GM23338 (cell line): Measurements from ENCODE around the gene ABCC1. TPM values are rescaled to one million over a fixed set of nuclear protein-coding genes. Genes with fewer than 3 reads are reported as not detected.

Experiments used
- ATAC-seq: fragments of 200-7000 bp; cut with Tn5 transposase; 3 replicates; pipeline ENCODE4 v1.9.1; 2020
- DNase-seq: peaks from one replicate; pipeline ENCODE4 v3.0.0-alpha.2; 2015; ENCODE audit warnings: low spot score
- H2AFZ ChIP-seq: fragments of 200-600 bp; sonication (generic); 2 replicates; pipeline ENCODE4 v1.8.0; 2016; ENCODE audit warnings: antibody characterized with exemption, mild to moderate bottlenecking, moderate library complexity
- H3F3A ChIP-seq: fragments of 200-600 bp; sonication (generic); replicated peaks from 2 replicates; pipeline ENCODE4 v1.8.0; 2017; ENCODE audit warnings: antibody characterized with exemption, mixed run types, low read depth
- H3K27ac ChIP-seq: fragments of 200-600 bp; sonication (generic); 2 replicates; pipeline ENCODE4 v1.6.1; 2016; ENCODE audit warnings: low read depth
- H3K27me3 ChIP-seq: fragments of 200-600 bp; sonication (generic); 2 replicates; pipeline ENCODE4 v1.8.0; 2016; ENCODE audit warnings: mild to moderate bottlenecking, mixed run types, moderate library complexity; ENCODE audit not compliant: insufficient read depth
- H3K36me3 ChIP-seq: fragments of 200-600 bp; sonication (generic); 2 replicates; pipeline ENCODE4 v1.8.0; 2016; ENCODE audit warnings: mild to moderate bottlenecking; ENCODE audit not compliant: insufficient read depth
- H3K4me1 ChIP-seq: fragments of 200-600 bp; sonication (generic); 2 replicates; pipeline ENCODE4 v1.8.0; 2016; ENCODE audit warnings: mild to moderate bottlenecking, moderate library complexity; ENCODE audit not compliant: insufficient read depth
- H3K4me2 ChIP-seq: fragments of 200-600 bp; sonication (generic); 2 replicates; pipeline ENCODE4 v1.7.1; 2017; ENCODE audit warnings: mixed run types
- H3K4me3 ChIP-seq: fragments of 200-600 bp; sonication (generic); 2 replicates; pipeline ENCODE4 v1.6.1; 2016; ENCODE audit warnings: mixed run types
- H3K79me2 ChIP-seq: fragments of 200-600 bp; sonication (generic); replicated peaks from 2 replicates; pipeline ENCODE4 v1.8.0; 2017; ENCODE audit warnings: mild to moderate bottlenecking; ENCODE audit not compliant: insufficient read depth
- H3K9me2 ChIP-seq: fragments of 200-600 bp; sonication (generic); 2 replicates; pipeline ENCODE4 v1.8.0; 2017; ENCODE audit not compliant: insufficient read depth
- H4K20me1 ChIP-seq: fragments of 200-600 bp; sonication (generic); replicated peaks from 2 replicates; pipeline ENCODE4 v1.8.0; 2017; ENCODE audit warnings: mild to moderate bottlenecking; ENCODE audit not compliant: insufficient read depth
- H3K27ac Mint-ChIP-seq: 2 replicates; pipeline ENCODE4 v1.8.0; 2020; ENCODE audit warnings: inconsistent platforms, mild to moderate bottlenecking, moderate library complexity, mixed read lengths
- H3K27me3 Mint-ChIP-seq: 3 replicates; pipeline ENCODE4 v1.8.0; 2022; ENCODE audit warnings: low read depth, mild to moderate bottlenecking, moderate library complexity, mixed read lengths, inconsistent platforms; ENCODE audit not compliant: insufficient read depth, poor library complexity
- H3K36me3 Mint-ChIP-seq: 3 replicates; pipeline ENCODE4 v1.8.0; 2021; ENCODE audit warnings: low read depth, mild to moderate bottlenecking, inconsistent platforms, moderate library complexity, mixed read lengths
- H3K4me1 Mint-ChIP-seq: 3 replicates; pipeline ENCODE4 v1.8.0; 2020; ENCODE audit warnings: mild to moderate bottlenecking, inconsistent platforms, mixed read lengths
- H3K4me3 Mint-ChIP-seq: 3 replicates; pipeline ENCODE4 v1.8.0; 2021; ENCODE audit warnings: moderate library complexity, mild to moderate bottlenecking, inconsistent platforms, mixed read lengths
- H3K9me3 Mint-ChIP-seq: 3 replicates; pipeline ENCODE4 v1.8.0; 2020; ENCODE audit warnings: moderate library complexity, mild to moderate bottlenecking, inconsistent platforms, mixed read lengths
- CTCF ChIP-seq, 2 experiments: fragments of 200-600 bp in 1 of 2; sonication (generic) in 1 of 2; conservative IDR thresholded peaks; 2 replicates each; pipeline versions ENCODE4 v1.5.1 to v1.6.1; 2016 to 2017; ENCODE audit warnings: antibody characterized with exemption in 2 of 2, low read depth in 2 of 2, mild to moderate bottlenecking in 2 of 2, moderate library complexity in 1 of 2
- NANOG ChIP-seq: IDR thresholded peaks from 2 replicates; pipeline ENCODE4 v1.6.1; 2016; ENCODE audit warnings: antibody characterized with exemption, borderline replicate concordance
- ZNF462 ChIP-seq: fragments of 250-450 bp; sonication (Bioruptor Pico); IDR thresholded peaks from 2 replicates; pipeline ENCODE4 v1.5.0; 2020; ENCODE audit warnings: mild to moderate bottlenecking, moderate library complexity
- polyA plus RNA-seq: library from polyadenylated mRNA; unstranded; fragments of >200 nt; fragmentation: Nextera tagmentation; extraction: Ambion mirVana; gene quantifications from 2 replicates; pipeline ENCODE4 v1.2.1, GENCODE V29; 2016
- total RNA-seq: library from RNA; depleted of rRNA; stranded (reverse); fragments of >200 nt; shearing (Covaris generic); gene quantifications from 2 replicates; pipeline ENCODE4 v1.2.3, GENCODE V29; 2014

ABCC1 gene
- total and polyA plus RNA-seq, 2 experiments from 2014 or later, result 11.0 to 46.6 TPM

- no peak for TF ChIP-seq ZNF462 (CRISPR knock-in tag)
- TF ChIP-seq CTCF (conservative IDR thresholded peaks at IDR 0.05; ENCODE audit: low read depth in 2 of 2), result no peak
These were observed 2.4 kb downstream of the ABCC1 start (continued) for GRCh38 chr16:15951852-15952251.

- Mint-ChIP-seq H3K4me1 (peaks cover 21% of the 10 kb centered on the region), H3K27me3 (peaks cover 9% of the 10 kb centered on the region), H3K4me3 (peak overlapping the region; percentile 12; the same call in 1 of the 3 replicates), H3K36me3 (peaks cover 10% of the 10 kb centered on the region; the same call in 1 of the 3 replicates), H3K9me3 (no peaks in the 10 kb centered on the region), H3K27ac (no peak overlapping the region)
- peak overlapping the region; percentile 81; the same call in 1 of the 2 replicates for H3K4me3 ChIP-seq
- no peaks in the 10 kb centered on the region for H3K36me3 ChIP-seq
- H3K4me2 ChIP-seq, result peak overlapping the region; percentile 90; the same call in 1 of the 2 replicates
- H3K4me1 ChIP-seq, result peaks cover 30% of the 10 kb centered on the region
- no peak overlapping the region for H2AFZ ChIP-seq
- DNase-seq (no peak), ATAC-seq (no peak)
- H3K27me3 ChIP-seq, result no peaks in the 10 kb centered on the region
- 0 out of 2 replicates have a peak, but pooled peaks cover 3% of the 10 kb centered on the region for H3F3A ChIP-seq
- 0 out of 2 replicates have a peak overlapping the region, but pooled peaks have one; percentile 26 for H3K27ac ChIP-seq
- H3K79me2 ChIP-seq, result peaks cover 76% of the 10 kb centered on the region
- no peaks in the 10 kb centered on the region for H3K9me2 ChIP-seq
- peaks cover 37% of the 10 kb centered on the region for H4K20me1 ChIP-seq
- TF ChIP-seq ZNF462 (CRISPR knock-in tag), result no peak
- no peak for TF ChIP-seq CTCF (conservative IDR thresholded peaks at IDR 0.05; ENCODE audit: low read depth in 2 of 2)
- no peak for TF ChIP-seq NANOG
These were observed 2.9 kb downstream of the ABCC1 start for GRCh38 chr16:15952265-15952711.
